K562 (cell line): Measurements from ENCODE around the gene ZDHHC14. TPM values are rescaled to one million over a fixed set of nuclear protein-coding genes. Genes with fewer than 3 reads are reported as not detected.
A peak's percentile ranks its signal among the peaks of the same experiment; 100 is the strongest.

Experiments
- EZH2 ChIP-seq: IDR thresholded peaks from 2 replicates; pipeline ENCODE4 v1.6.1; 2012; ENCODE audit warnings: low read depth, mild to moderate bottlenecking, inconsistent platforms, low read length, borderline replicate concordance
- HNRNPH1 ChIP-seq: fragments of 200-400 bp; formaldehyde crosslinking; optimal IDR thresholded peaks from 2 replicates; pipeline ENCODE3; 2017; ENCODE audit warnings: low read depth, mild to moderate bottlenecking, low read length, moderate library complexity
- MAFG ChIP-seq: fragments of 450-650 bp; conservative IDR thresholded peaks from 2 replicates; pipeline ENCODE4 v1.6.1; 2016; ENCODE audit warnings: missing genetic modification characterization, missing compliant biosample characterization
- MTA3 ChIP-seq: fragments of 450-650 bp; formaldehyde crosslinking; IDR thresholded peaks from 2 replicates; pipeline ENCODE4 v1.6.1; 2017; ENCODE audit warnings: mild to moderate bottlenecking, borderline replicate concordance
- NFE2 ChIP-seq: IDR thresholded peaks from 2 replicates; pipeline ENCODE4 v1.6.1; 2014; ENCODE audit warnings: antibody characterized with exemption, low read depth
- NFE2L1 ChIP-seq: fragments of 450-650 bp; IDR thresholded peaks from 2 replicates; pipeline ENCODE4 v1.6.1; 2016; ENCODE audit warnings: missing genetic modification characterization, low read depth, mild to moderate bottlenecking, missing compliant biosample characterization, moderate library complexity, borderline replicate concordance
- NONO ChIP-seq, 2 experiments: fragments of 200-400 bp in 1 of 2; fragments of 450-650 bp in 1 of 2; formaldehyde crosslinking in 1 of 2; IDR thresholded peaks; 2 replicates each; pipeline ENCODE4 v1.6.1; 2017; ENCODE audit warnings: low read depth in 2 of 2, mild to moderate bottlenecking in 2 of 2, moderate library complexity in 2 of 2, low read length in 1 of 2
- NR4A1 ChIP-seq, 2 experiments: fragments of 250-450 bp in 1 of 2; fragments of 450-650 bp in 1 of 2; sonication (Bioruptor Pico) in 1 of 2; IDR thresholded peaks; 2 replicates each; pipeline versions ENCODE4 v1.4.0 to v1.6.1; 2016 to 2020; ENCODE audit warnings: mild to moderate bottlenecking in 2 of 2, missing compliant biosample characterization in 1 of 2, missing genetic modification characterization in 1 of 2, moderate library complexity in 1 of 2
- TRIM24 ChIP-seq, 2 experiments: fragments of 450-650 bp; IDR thresholded peaks; 2 replicates each; pipeline ENCODE4 v1.6.1; 2016
- ZEB2 ChIP-seq: fragments of 450-650 bp; IDR thresholded peaks from 2 replicates; pipeline ENCODE4 v1.6.1; 2016
- ZNF217 ChIP-seq: sonication (generic); formaldehyde crosslinking; IDR thresholded peaks from 2 replicates; pipeline ENCODE4 v1.8.0; 2022; ENCODE audit warnings: mild to moderate bottlenecking, missing genetic modification reagents
- ZNF41 ChIP-seq: fragments of 250-450 bp; sonication (Bioruptor Pico); conservative IDR thresholded peaks from 2 replicates; pipeline ENCODE4 v1.4.0; 2020; ENCODE audit warnings: mild to moderate bottlenecking
- ZNF644 ChIP-seq: fragments of 200-800 bp; sonication (Bioruptor generic); IDR thresholded peaks from 2 replicates; pipeline ENCODE4 v1.6.1; 2016; ENCODE audit warnings: low read depth, missing genetic modification characterization, missing compliant biosample characterization
- polyA plus RNA-seq, 8 experiments: library from polyadenylated mRNA; depleted of rRNA in 4 of 8; stranded (reverse) in 5 of 8; unstranded in 3 of 8; fragments of >200 nt; fragmentation: Nextera tagmentation in 2 of 8; fragmentation: Illumina TruSeq in 1 of 8; extraction: Ambion mirVana in 2 of 8; extraction: Trizol in 1 of 8; gene quantifications; 2 replicates each; pipeline versions ENCODE4 v1.2.1 to v1.2.3, GENCODE V29; 2011 to 2014; ENCODE audit warnings: inconsistent platforms in 1 of 8, missing spikeins in 1 of 8
- total RNA-seq, 7 experiments: library from RNA; depleted of rRNA in 6 of 7; stranded (reverse); fragments of >200 nt in 6 of 7; fragmentation: Illumina TruSeq in 2 of 7; extraction: Trizol in 2 of 7; gene quantifications; 2 replicates each; pipeline versions ENCODE4 v1.2.1 to v1.2.3, GENCODE V29; 2011 to 2021; ENCODE audit warnings: low replicate concordance in 1 of 7
- TF ChIP-seq, protein P1 (sequence below), 2 experiments: fragments of 450-650 bp in 1 of 2; sonication (generic) in 1 of 2; formaldehyde crosslinking in 1 of 2; IDR thresholded peaks; 2 replicates each; pipeline versions ENCODE4 v1.7.1 to v1.9.0; 2016 to 2022; ENCODE audit warnings: inconsistent platforms in 1 of 2, mild to moderate bottlenecking in 1 of 2, missing genetic modification reagents in 1 of 2
- TF ChIP-seq, protein P2 (sequence below), 2 experiments: fragments of 450-650 bp; IDR thresholded peaks; 2 replicates each; pipeline ENCODE4 v1.6.1; 2018; ENCODE audit warnings: mild to moderate bottlenecking in 2 of 2, low read depth in 1 of 2; ENCODE audit not compliant: partially characterized antibody in 2 of 2

Gene ZDHHC14
- total and polyA plus RNA-seq, 9 of the 15 experiments (the other 6 are each of a cell fraction or from before 2014, with no cell fraction given), result 0.92 to 23.1 (median 13.8) TPM

- TF ChIP-seq, protein P1, sequence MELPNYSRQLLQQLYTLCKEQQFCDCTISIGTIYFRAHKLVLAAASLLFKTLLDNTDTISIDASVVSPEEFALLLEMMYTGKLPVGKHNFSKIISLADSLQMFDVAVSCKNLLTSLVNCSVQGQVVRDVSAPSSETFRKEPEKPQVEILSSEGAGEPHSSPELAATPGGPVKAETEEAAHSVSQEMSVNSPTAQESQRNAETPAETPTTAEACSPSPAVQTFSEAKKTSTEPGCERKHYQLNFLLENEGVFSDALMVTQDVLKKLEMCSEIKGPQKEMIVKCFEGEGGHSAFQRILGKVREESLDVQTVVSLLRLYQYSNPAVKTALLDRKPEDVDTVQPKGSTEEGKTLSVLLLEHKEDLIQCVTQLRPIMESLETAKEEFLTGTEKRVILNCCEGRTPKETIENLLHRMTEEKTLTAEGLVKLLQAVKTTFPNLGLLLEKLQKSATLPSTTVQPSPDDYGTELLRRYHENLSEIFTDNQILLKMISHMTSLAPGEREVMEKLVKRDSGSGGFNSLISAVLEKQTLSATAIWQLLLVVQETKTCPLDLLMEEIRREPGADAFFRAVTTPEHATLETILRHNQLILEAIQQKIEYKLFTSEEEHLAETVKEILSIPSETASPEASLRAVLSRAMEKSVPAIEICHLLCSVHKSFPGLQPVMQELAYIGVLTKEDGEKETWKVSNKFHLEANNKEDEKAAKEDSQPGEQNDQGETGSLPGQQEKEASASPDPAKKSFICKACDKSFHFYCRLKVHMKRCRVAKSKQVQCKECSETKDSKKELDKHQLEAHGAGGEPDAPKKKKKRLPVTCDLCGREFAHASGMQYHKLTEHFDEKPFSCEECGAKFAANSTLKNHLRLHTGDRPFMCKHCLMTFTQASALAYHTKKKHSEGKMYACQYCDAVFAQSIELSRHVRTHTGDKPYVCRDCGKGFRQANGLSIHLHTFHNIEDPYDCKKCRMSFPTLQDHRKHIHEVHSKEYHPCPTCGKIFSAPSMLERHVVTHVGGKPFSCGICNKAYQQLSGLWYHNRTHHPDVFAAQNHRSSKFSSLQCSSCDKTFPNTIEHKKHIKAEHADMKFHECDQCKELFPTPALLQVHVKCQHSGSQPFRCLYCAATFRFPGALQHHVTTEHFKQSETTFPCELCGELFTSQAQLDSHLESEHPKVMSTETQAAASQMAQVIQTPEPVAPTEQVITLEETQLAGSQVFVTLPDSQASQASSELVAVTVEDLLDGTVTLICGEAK (IDR thresholded peaks at IDR 0.05), result 0 out of 2 replicates have a peak, but pooled peaks have one; percentile 30
- TF ChIP-seq, protein P1 (CRISPR knock-in tag; IDR thresholded peaks at IDR 0.05), result no peak
- TF ChIP-seq MAFG (tag) (peak; percentile 73), NFE2 (peak; percentile 40; the same call in 1 of the 2 replicates), NR4A1 (CRISPR knock-in tag; IDR thresholded peaks at IDR 0.05) (no peak), NR4A1 (tag; IDR thresholded peaks at IDR 0.05) (no peak), NONO (IDR thresholded peaks at IDR 0.05; ENCODE audit: low read depth in 2 of 2, low read length in 1 of 2) (no peak), MTA3 (peak; percentile 72), ZNF41 (no peak), EZH2 (no peak), ZNF644 (tag) (no peak), ZNF217 (CRISPR knock-in tag) (no peak), TRIM24 (IDR thresholded peaks at IDR 0.05) (peak; percentile 76 to 84), NFE2L1 (peak; percentile 49), HNRNPH1 (no peak), ZEB2 (peak; percentile 85)
- TF ChIP-seq, protein P2, sequence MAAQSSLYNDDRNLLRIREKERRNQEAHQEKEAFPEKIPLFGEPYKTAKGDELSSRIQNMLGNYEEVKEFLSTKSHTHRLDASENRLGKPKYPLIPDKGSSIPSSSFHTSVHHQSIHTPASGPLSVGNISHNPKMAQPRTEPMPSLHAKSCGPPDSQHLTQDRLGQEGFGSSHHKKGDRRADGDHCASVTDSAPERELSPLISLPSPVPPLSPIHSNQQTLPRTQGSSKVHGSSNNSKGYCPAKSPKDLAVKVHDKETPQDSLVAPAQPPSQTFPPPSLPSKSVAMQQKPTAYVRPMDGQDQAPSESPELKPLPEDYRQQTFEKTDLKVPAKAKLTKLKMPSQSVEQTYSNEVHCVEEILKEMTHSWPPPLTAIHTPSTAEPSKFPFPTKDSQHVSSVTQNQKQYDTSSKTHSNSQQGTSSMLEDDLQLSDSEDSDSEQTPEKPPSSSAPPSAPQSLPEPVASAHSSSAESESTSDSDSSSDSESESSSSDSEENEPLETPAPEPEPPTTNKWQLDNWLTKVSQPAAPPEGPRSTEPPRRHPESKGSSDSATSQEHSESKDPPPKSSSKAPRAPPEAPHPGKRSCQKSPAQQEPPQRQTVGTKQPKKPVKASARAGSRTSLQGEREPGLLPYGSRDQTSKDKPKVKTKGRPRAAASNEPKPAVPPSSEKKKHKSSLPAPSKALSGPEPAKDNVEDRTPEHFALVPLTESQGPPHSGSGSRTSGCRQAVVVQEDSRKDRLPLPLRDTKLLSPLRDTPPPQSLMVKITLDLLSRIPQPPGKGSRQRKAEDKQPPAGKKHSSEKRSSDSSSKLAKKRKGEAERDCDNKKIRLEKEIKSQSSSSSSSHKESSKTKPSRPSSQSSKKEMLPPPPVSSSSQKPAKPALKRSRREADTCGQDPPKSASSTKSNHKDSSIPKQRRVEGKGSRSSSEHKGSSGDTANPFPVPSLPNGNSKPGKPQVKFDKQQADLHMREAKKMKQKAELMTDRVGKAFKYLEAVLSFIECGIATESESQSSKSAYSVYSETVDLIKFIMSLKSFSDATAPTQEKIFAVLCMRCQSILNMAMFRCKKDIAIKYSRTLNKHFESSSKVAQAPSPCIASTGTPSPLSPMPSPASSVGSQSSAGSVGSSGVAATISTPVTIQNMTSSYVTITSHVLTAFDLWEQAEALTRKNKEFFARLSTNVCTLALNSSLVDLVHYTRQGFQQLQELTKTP (IDR thresholded peaks at IDR 0.05; ENCODE audit: low read depth in 1 of 2, partially characterized antibody in 2 of 2), result no peak
Measured at GRCh38 chr6:157505912-157506491, 125.0 kb downstream of the ZDHHC14 start (continued).
